H9 (cell line): ENCODE measurements around the gene COASY. TPM values are rescaled to one million over a fixed set of nuclear protein-coding genes. Genes with fewer than 3 reads are reported as not detected.

Experiments
- DNase-seq: peaks from one replicate; pipeline ENCODE4 v3.0.0-alpha.2; 2017
- H2AFZ ChIP-seq: one replicate; pipeline ENCODE4 v1.6.1; 2013; ENCODE audit warnings: mild to moderate bottlenecking, low read length, control low read depth, moderate library complexity
- H2AK5ac ChIP-seq: 2 replicates; pipeline ENCODE4 v1.6.1; 2013; ENCODE audit warnings: low read length, control low read depth, mixed read lengths; ENCODE audit not compliant: insufficient read length
- H2BK120ac ChIP-seq: one replicate; pipeline ENCODE4 v1.6.1; 2013; ENCODE audit warnings: low read depth, mild to moderate bottlenecking, low read length, control low read depth, inconsistent platforms; ENCODE audit not compliant: poor library complexity, severe bottlenecking
- H2BK12ac ChIP-seq: 2 replicates; pipeline ENCODE4 v1.6.1; 2013; ENCODE audit warnings: low read length, control low read depth, mixed read lengths, low read depth; ENCODE audit not compliant: insufficient read length
- H2BK15ac ChIP-seq: 2 replicates; pipeline ENCODE4 v1.6.1; 2013; ENCODE audit warnings: low read depth, low read length, control low read depth
- H2BK20ac ChIP-seq: one replicate; pipeline ENCODE4 v1.6.1; 2013; ENCODE audit warnings: low read depth, mild to moderate bottlenecking, low read length, control low read depth, inconsistent platforms; ENCODE audit not compliant: poor library complexity, severe bottlenecking
- H2BK5ac ChIP-seq: 2 replicates; pipeline ENCODE4 v1.6.1; 2013; ENCODE audit warnings: low read length, control low read depth, mixed read lengths; ENCODE audit not compliant: insufficient read length
- H3K14ac ChIP-seq: 2 replicates; pipeline ENCODE4 v1.6.1; 2013; ENCODE audit warnings: low read length, control low read depth; ENCODE audit not compliant: insufficient read depth
- H3K18ac ChIP-seq: 2 replicates; pipeline ENCODE4 v1.6.1; 2013; ENCODE audit warnings: low read depth, mild to moderate bottlenecking, mixed read lengths, low read length, control low read depth; ENCODE audit not compliant: insufficient read length
- H3K23ac ChIP-seq: 2 replicates; pipeline ENCODE4 v1.6.1; 2013; ENCODE audit warnings: low read length, control low read depth, mixed read lengths, low read depth; ENCODE audit not compliant: insufficient read length
- H3K23me2 ChIP-seq: 2 replicates; pipeline ENCODE4 v1.6.1; 2013; ENCODE audit warnings: low read depth, mild to moderate bottlenecking, mixed read lengths, low read length, control low read depth; ENCODE audit not compliant: insufficient read length, poor library complexity, severe bottlenecking
- H3K27ac ChIP-seq: 2 replicates; pipeline ENCODE4 v1.5.1; 2013; ENCODE audit warnings: low read length, control low read depth, mixed read lengths, low read depth; ENCODE audit not compliant: insufficient read length
- H3K27me3 ChIP-seq: 2 replicates; pipeline ENCODE4 v1.6.1; 2013; ENCODE audit warnings: low read length, control low read depth, inconsistent platforms; ENCODE audit not compliant: insufficient read depth
- H3K4ac ChIP-seq: 2 replicates; pipeline ENCODE4 v1.6.1; 2013; ENCODE audit warnings: low read depth, mild to moderate bottlenecking, control low read depth, inconsistent platforms, low read length, moderate library complexity
- H3K4me1 ChIP-seq: 2 replicates; pipeline ENCODE4 v1.6.1; 2013; ENCODE audit warnings: low read length, control low read depth, inconsistent platforms; ENCODE audit not compliant: insufficient read depth
- H3K4me2 ChIP-seq: 2 replicates; pipeline ENCODE4 v1.6.1; 2013; ENCODE audit warnings: low read length, control low read depth, mixed read lengths; ENCODE audit not compliant: insufficient read length, insufficient read depth
- H3K56ac ChIP-seq: 2 replicates; pipeline ENCODE4 v1.6.1; 2013; ENCODE audit warnings: low read depth, mild to moderate bottlenecking, mixed read lengths, low read length, control low read depth; ENCODE audit not compliant: insufficient read length
- H3K79me1 ChIP-seq: 2 replicates; pipeline ENCODE4 v1.6.1; 2013; ENCODE audit warnings: low read depth, mild to moderate bottlenecking, moderate library complexity, low read length, control low read depth, inconsistent platforms; ENCODE audit not compliant: insufficient read depth, poor library complexity, severe bottlenecking
- H3K79me2 ChIP-seq: 2 replicates; pipeline ENCODE4 v1.6.1; 2013; ENCODE audit warnings: low read length, control low read depth, inconsistent platforms; ENCODE audit not compliant: insufficient read depth
- H3K9ac ChIP-seq: 2 replicates; pipeline ENCODE4 v1.6.1; 2013; ENCODE audit warnings: low read length, control low read depth, mixed read lengths; ENCODE audit not compliant: insufficient read length; ENCODE audit errors: extremely low read depth
- H3K9me3 ChIP-seq: one replicate; pipeline ENCODE4 v1.6.1; 2013; ENCODE audit warnings: low read depth, low read length, inconsistent platforms; ENCODE audit not compliant: control insufficient read depth
- H3T11ph ChIP-seq: one replicate; pipeline ENCODE4 v1.6.1; 2013; ENCODE audit warnings: mild to moderate bottlenecking, low read length, control low read depth, inconsistent platforms
- H4K20me1 ChIP-seq: one replicate; pipeline ENCODE4 v1.6.1; 2013; ENCODE audit not compliant: control insufficient read depth, insufficient read length, insufficient read depth
- H4K5ac ChIP-seq: 2 replicates; pipeline ENCODE4 v1.6.1; 2013; ENCODE audit warnings: low read depth, mild to moderate bottlenecking, mixed read lengths, low read length, control low read depth; ENCODE audit not compliant: insufficient read length
- H4K8ac ChIP-seq: replicated peaks from 2 replicates; pipeline ENCODE4 v1.6.1; 2013; ENCODE audit warnings: low read length, control low read depth, mixed read lengths, low read depth; ENCODE audit not compliant: insufficient read length
- H4K91ac ChIP-seq: 2 replicates; pipeline ENCODE4 v1.6.1; 2013; ENCODE audit warnings: low read depth, mild to moderate bottlenecking, moderate library complexity, mixed read lengths, low read length, control low read depth; ENCODE audit not compliant: insufficient read length
- H3K27ac Mint-ChIP-seq, 3 experiments: 2 replicates in 2 of 3; 3 replicates in 1 of 3; pipeline ENCODE4 v1.8.0; 2020 to 2021; ENCODE audit warnings: mixed read lengths in 3 of 3, mild to moderate bottlenecking in 1 of 3, moderate library complexity in 1 of 3
- H3K27me3 Mint-ChIP-seq: 2 replicates; pipeline ENCODE4 v1.8.0; 2021; ENCODE audit warnings: low read depth, mild to moderate bottlenecking, moderate library complexity, mixed read lengths
- H3K36me3 Mint-ChIP-seq, 3 experiments: 2 replicates in 2 of 3; 3 replicates in 1 of 3; pipeline ENCODE4 v1.8.0; 2020 to 2021; ENCODE audit warnings: low read depth in 3 of 3, mixed read lengths in 3 of 3; ENCODE audit not compliant: insufficient read depth in 1 of 3
- H3K4me1 Mint-ChIP-seq, 2 experiments: 2 replicates each; pipeline ENCODE4 v1.8.0; 2020; ENCODE audit warnings: mixed read lengths in 2 of 2
- H3K4me3 Mint-ChIP-seq, 2 experiments: 2 replicates in 1 of 2; 3 replicates in 1 of 2; pipeline ENCODE4 v1.8.0; 2020 to 2021; ENCODE audit warnings: mild to moderate bottlenecking in 2 of 2, mixed read lengths in 2 of 2, moderate library complexity in 1 of 2
- H3K9me3 Mint-ChIP-seq, 2 experiments: 2 replicates in 1 of 2; 3 replicates in 1 of 2; pipeline ENCODE4 v1.8.0; 2020; ENCODE audit warnings: mild to moderate bottlenecking in 2 of 2, mixed read lengths in 2 of 2, moderate library complexity in 1 of 2
- WGBS: extraction: QIAGEN DNeasy Blood & Tissue Kit; methylation state at CpG from one replicate; pipeline ENCODE4 v1.1.7; 2013; ENCODE audit warnings: missing lambda C conversion rate, low lambda C conversion rate, mixed read lengths; ENCODE audit not compliant: insufficient read length; ENCODE audit errors: extremely low coverage; 5-methylcytosine and 5-hydroxymethylcytosine counted together
- total RNA-seq: library from RNA; stranded (reverse); gene quantifications from 2 replicates; pipeline ENCODE4 v1.2.1, GENCODE V29; 2021
- TF ChIP-seq, protein P1 (sequence below): fragments of 200-600 bp; sonication (generic); conservative IDR thresholded peaks from 3 replicates; pipeline ENCODE4 v1.8.0; 2021; ENCODE audit warnings: antibody characterized with exemption, mild to moderate bottlenecking

COASY gene
- total RNA-seq, 1 experiment from 2014 or later: 84.1 TPM

DNA sequence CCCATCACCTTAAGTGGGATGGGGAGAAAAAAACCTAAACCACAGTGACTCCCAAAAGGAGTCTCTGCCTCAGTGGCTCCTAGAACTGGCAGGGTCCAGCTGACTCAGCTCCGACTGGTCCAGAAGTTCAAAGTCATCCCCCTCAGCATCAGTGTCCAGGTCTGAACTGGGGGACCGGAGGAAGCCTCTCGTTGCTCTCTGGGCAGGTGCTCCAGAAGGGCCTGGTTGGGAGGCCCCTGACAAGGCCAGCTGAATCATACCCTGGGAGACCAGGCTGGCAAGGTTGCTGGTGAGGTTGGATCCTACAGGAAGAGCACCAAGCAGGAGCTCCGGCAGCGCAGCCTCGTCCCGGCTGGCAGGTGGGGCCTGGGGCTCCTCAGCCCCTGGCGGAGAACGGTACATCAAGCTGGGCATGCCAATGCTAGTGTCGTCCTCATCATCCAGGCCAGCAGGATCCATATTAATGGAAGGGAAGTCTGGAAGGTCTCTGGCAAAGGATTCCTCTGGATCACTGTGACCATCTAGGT is 19.9 kb downstream of the COASY start:
- no peak for DNase-seq
- Histone ChIP-seq H3K4me1 (no peaks in the 10 kb centered on the region), H2BK15ac (no peak overlapping the region), H2BK120ac (no peak overlapping the region), H3K4ac (no peak overlapping the region), H3K79me2 (no peaks in the 10 kb centered on the region), H2BK20ac (no peak overlapping the region), H4K91ac (no peak overlapping the region), H3K9me3 (no peaks in the 10 kb centered on the region), H2BK5ac (no peak overlapping the region), H4K8ac (no peak overlapping the region), H3K27ac (no peak overlapping the region), H4K5ac (no peak overlapping the region), H3K27me3 (no peaks in the 10 kb centered on the region; the same call in 1 of the 2 replicates), H4K20me1 (no peaks in the 10 kb centered on the region), H2AFZ (no peak overlapping the region), H3K18ac (no peak overlapping the region), H2AK5ac (no peak overlapping the region), H3K79me1 (no peaks in the 10 kb centered on the region), H3K14ac (no peak overlapping the region), H3K56ac (no peak overlapping the region), H3K23ac (no peak overlapping the region), H3T11ph (no peak overlapping the region), H2BK12ac (no peak overlapping the region), H3K4me2 (no peak overlapping the region), H3K23me2 (peaks cover 3% of the 10 kb centered on the region), H3K9ac (no peak overlapping the region)
- TF ChIP-seq, protein P1, sequence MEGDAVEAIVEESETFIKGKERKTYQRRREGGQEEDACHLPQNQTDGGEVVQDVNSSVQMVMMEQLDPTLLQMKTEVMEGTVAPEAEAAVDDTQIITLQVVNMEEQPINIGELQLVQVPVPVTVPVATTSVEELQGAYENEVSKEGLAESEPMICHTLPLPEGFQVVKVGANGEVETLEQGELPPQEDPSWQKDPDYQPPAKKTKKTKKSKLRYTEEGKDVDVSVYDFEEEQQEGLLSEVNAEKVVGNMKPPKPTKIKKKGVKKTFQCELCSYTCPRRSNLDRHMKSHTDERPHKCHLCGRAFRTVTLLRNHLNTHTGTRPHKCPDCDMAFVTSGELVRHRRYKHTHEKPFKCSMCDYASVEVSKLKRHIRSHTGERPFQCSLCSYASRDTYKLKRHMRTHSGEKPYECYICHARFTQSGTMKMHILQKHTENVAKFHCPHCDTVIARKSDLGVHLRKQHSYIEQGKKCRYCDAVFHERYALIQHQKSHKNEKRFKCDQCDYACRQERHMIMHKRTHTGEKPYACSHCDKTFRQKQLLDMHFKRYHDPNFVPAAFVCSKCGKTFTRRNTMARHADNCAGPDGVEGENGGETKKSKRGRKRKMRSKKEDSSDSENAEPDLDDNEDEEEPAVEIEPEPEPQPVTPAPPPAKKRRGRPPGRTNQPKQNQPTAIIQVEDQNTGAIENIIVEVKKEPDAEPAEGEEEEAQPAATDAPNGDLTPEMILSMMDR: no peak
- no peak overlapping the region for H3K27ac Mint-ChIP-seq
- WGBS: no CpG with 5 or more reads among the region's 10 CpGs
- no peak overlapping the region for H3K4me3 Mint-ChIP-seq
- H3K4me1 Mint-ChIP-seq: peaks cover 8% of the 10 kb centered on the region in 2 experiments
- H3K36me3 Mint-ChIP-seq: peaks cover 16 to 71% (median 50%) of the 10 kb centered on the region in 3 experiments; a peak in 6 of 7 replicates
- no peaks in the 10 kb centered on the region for H3K9me3 Mint-ChIP-seq
- H3K27me3 Mint-ChIP-seq: no peaks in the 10 kb centered on the region
